Endodermal cell (in vitro differentiated cells): ENCODE data around the gene DSCAML1. TPM values are rescaled to one million over a fixed set of nuclear protein-coding genes. Genes with fewer than 3 reads are reported as not detected.

Source experiments
- DNase-seq: peaks from one replicate; pipeline ENCODE4 v3.0.0-alpha.2; 2017
- H3K27ac ChIP-seq: 2 replicates; pipeline ENCODE4 v1.5.1; 2013; ENCODE audit warnings: mild to moderate bottlenecking, low read depth, low read length, moderate library complexity
- H3K27me3 ChIP-seq: 2 replicates; pipeline ENCODE4 v1.6.1; 2013; ENCODE audit warnings: mild to moderate bottlenecking, low read length, moderate library complexity; ENCODE audit not compliant: insufficient read depth, control insufficient read depth, poor library complexity, severe bottlenecking
- H3K36me3 ChIP-seq: 2 replicates; pipeline ENCODE4 v1.7.0; 2013; ENCODE audit warnings: mild to moderate bottlenecking, low read length, moderate library complexity; ENCODE audit not compliant: control insufficient read depth, insufficient read depth
- H3K4me1 ChIP-seq: one replicate; pipeline ENCODE4 v1.7.0; 2013; ENCODE audit warnings: low read length; ENCODE audit not compliant: control insufficient read depth, insufficient read depth
- H3K4me3 ChIP-seq: 2 replicates; pipeline ENCODE4 v1.5.1; 2013; ENCODE audit warnings: mild to moderate bottlenecking, low read length, moderate library complexity
- H3K9ac ChIP-seq: 2 replicates; pipeline ENCODE4 v1.6.1; 2013; ENCODE audit warnings: mild to moderate bottlenecking, low read length, moderate library complexity; ENCODE audit not compliant: poor library complexity, severe bottlenecking; ENCODE audit errors: extremely low read depth
- H3K9me3 ChIP-seq: 2 replicates; pipeline ENCODE4 v1.6.1; 2013; ENCODE audit warnings: mild to moderate bottlenecking, low read length, moderate library complexity; ENCODE audit not compliant: control insufficient read depth
- H3K27ac Mint-ChIP-seq: 2 replicates; pipeline ENCODE4 v1.8.0; 2020; ENCODE audit warnings: mixed read lengths
- H3K27me3 Mint-ChIP-seq: 2 replicates; pipeline ENCODE4 v1.8.0; 2021; ENCODE audit warnings: mild to moderate bottlenecking, mixed read lengths; ENCODE audit not compliant: insufficient read depth
- H3K36me3 Mint-ChIP-seq: 2 replicates; pipeline ENCODE4 v1.8.0; 2020; ENCODE audit warnings: low read depth, mixed read lengths
- H3K4me1 Mint-ChIP-seq: 2 replicates; pipeline ENCODE4 v1.8.0; 2020; ENCODE audit warnings: mixed read lengths
- H3K4me3 Mint-ChIP-seq: 2 replicates; pipeline ENCODE4 v1.8.0; 2020; ENCODE audit warnings: mild to moderate bottlenecking, moderate library complexity, mixed read lengths
- H3K9me3 Mint-ChIP-seq: 2 replicates; pipeline ENCODE4 v1.8.0; 2020; ENCODE audit warnings: mild to moderate bottlenecking, mixed read lengths
- WGBS, 2 experiments: methylation state at CpG; one replicate each; pipeline versions ENCODE4 v1.1.5 to v1.1.7; 2013; ENCODE audit warnings: missing lambda C conversion rate in 2 of 2, mixed read lengths in 1 of 2; ENCODE audit not compliant: insufficient coverage in 1 of 2, insufficient read length in 1 of 2; 5-methylcytosine and 5-hydroxymethylcytosine counted together
- total RNA-seq, 2 donors: library from RNA; stranded (reverse); fragmentation: NEBNext Ultra II Directional in 1 of 2; extraction: Animal tissue kit (Norgen Biotek cat#: 25700) in 1 of 2; gene quantifications; 2 replicates in 1 of 2; 3 replicates in 1 of 2; pipeline ENCODE4 v1.2.1, GENCODE V29; 2021
- TF ChIP-seq, protein P1 (sequence below): fragments of 200-600 bp; sonication (generic); conservative IDR thresholded peaks from 2 replicates; pipeline ENCODE4 v1.5.0; 2021; ENCODE audit warnings: antibody characterized with exemption, mild to moderate bottlenecking

Gene DSCAML1
- total RNA-seq, 2 donors from 2014 or later = 5.6 to 10.9 TPM

DNA sequence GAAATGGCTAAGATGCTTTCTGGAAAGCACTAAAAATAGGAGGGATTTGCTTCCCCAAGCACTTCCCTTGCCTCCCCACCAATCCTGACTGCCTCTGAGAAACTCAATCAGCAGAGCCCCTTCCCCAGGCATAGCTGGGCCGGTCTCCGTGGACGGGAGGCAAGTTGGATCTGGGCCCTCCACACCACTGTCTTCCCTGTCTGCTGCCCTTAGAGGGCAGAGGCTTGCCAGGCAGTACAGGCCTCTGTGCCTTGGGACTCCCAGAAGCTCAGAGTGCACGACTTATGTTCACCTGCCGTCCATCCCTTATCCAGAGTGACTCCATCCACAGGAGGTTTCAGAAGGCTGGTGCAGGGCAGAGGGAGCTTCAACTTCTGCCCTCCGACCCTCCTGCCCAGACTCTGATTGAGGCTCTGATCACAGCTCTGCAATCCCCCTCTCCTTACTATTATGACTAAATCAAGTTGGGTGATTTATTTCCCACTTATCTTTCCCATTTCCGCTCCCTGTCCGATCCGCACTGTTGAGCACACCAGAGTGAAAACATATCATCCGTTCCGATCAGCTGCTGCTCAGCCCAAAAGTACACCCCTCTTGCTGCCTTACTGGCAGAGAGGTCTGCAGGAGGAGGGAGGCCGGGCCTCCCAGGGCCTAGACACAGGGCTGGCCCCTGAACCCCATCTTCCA, 71.8 kb downstream of the DSCAML1 start:
- Mint-ChIP-seq H3K27ac (no peak overlapping the region), H3K4me1 (peaks cover 22% of the 10 kb centered on the region), H3K27me3 (peaks cover 38% of the 10 kb centered on the region), H3K9me3 (peaks cover 9% of the 10 kb centered on the region), H3K4me3 (no peak overlapping the region), H3K36me3 (no peaks in the 10 kb centered on the region)
- Histone ChIP-seq H3K36me3 (no peaks in the 10 kb centered on the region), H3K4me3 (no peak overlapping the region), H3K9me3 (peaks cover 17% of the 10 kb centered on the region), H3K27ac (no peak overlapping the region), H3K9ac (no peak overlapping the region), H3K4me1 (peaks cover 6% of the 10 kb centered on the region), H3K27me3 (peaks cover 9% of the 10 kb centered on the region)
- 86 to 98% methylated on average over 7 to 11 of the region's 12 CpGs for WGBS, 2 experiments
- DNase-seq = no peak
- TF ChIP-seq, protein P1, sequence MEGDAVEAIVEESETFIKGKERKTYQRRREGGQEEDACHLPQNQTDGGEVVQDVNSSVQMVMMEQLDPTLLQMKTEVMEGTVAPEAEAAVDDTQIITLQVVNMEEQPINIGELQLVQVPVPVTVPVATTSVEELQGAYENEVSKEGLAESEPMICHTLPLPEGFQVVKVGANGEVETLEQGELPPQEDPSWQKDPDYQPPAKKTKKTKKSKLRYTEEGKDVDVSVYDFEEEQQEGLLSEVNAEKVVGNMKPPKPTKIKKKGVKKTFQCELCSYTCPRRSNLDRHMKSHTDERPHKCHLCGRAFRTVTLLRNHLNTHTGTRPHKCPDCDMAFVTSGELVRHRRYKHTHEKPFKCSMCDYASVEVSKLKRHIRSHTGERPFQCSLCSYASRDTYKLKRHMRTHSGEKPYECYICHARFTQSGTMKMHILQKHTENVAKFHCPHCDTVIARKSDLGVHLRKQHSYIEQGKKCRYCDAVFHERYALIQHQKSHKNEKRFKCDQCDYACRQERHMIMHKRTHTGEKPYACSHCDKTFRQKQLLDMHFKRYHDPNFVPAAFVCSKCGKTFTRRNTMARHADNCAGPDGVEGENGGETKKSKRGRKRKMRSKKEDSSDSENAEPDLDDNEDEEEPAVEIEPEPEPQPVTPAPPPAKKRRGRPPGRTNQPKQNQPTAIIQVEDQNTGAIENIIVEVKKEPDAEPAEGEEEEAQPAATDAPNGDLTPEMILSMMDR = no peak

DNA sequence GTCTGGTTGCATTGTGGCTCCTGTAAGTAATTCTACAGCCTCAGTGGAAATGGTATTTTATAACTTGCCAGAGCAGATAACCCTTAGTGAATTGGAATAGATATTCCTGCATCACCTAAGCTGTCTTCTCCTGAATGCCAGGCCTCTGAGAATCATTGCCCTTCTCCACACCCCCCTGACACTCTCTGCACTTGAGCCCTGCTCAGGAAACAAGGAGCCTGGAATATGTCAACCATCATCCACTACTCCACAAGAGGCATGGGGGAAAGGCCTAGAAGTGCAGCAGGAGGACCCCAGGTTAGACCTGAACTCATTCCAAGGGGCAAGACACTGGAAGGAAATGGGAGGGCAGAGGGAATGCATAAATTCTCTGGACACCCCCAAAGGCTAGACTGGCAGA, 72.4 kb downstream of the DSCAML1 start:
- Histone ChIP-seq H3K4me3 (no peak overlapping the region), H3K27me3 (peaks cover 9% of the 10 kb centered on the region), H3K36me3 (no peaks in the 10 kb centered on the region), H3K9me3 (peaks cover 15% of the 10 kb centered on the region), H3K4me1 (peaks cover 6% of the 10 kb centered on the region), H3K27ac (no peak overlapping the region), H3K9ac (no peak overlapping the region)
- Mint-ChIP-seq H3K9me3 (peaks cover 5% of the 10 kb centered on the region), H3K4me3 (no peak overlapping the region), H3K4me1 (peaks cover 28% of the 10 kb centered on the region), H3K27ac (no peak overlapping the region), H3K27me3 (peaks cover 43% of the 10 kb centered on the region), H3K36me3 (no peaks in the 10 kb centered on the region)
- TF ChIP-seq, protein P1 = no peak
- no peak for DNase-seq

DNA sequence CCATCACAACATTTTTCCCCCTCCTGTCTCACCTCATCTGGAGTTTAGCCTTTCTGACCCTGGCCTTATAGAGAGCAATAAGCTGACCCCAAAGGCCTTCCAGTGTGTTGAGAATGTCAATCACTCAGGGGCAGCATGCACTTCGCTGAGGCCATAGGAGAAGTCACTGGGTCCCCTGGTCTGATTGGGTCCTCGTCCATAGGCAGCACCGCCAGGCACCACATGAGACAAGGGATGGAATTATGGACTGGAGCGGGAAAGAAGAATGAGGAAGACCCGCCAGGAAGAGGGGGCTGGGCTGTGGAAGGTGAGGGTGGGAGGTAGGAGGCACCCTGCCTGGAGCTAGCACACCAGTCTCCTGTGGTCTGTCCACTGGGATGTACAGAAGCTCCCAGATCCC, 72.9 kb downstream of the DSCAML1 start:
- Histone ChIP-seq H3K9me3 (peaks cover 15% of the 10 kb centered on the region), H3K4me3 (no peak overlapping the region), H3K4me1 (peaks cover 6% of the 10 kb centered on the region), H3K9ac (no peak overlapping the region), H3K27me3 (peaks cover 9% of the 10 kb centered on the region), H3K27ac (no peak overlapping the region), H3K36me3 (no peaks in the 10 kb centered on the region)
- no peak for DNase-seq
- no peak overlapping the region for H3K27ac Mint-ChIP-seq
- peaks cover 29% of the 10 kb centered on the region for H3K4me1 Mint-ChIP-seq
- H3K4me3 Mint-ChIP-seq = no peak overlapping the region
- peaks cover 3% of the 10 kb centered on the region for H3K9me3 Mint-ChIP-seq
- H3K27me3 Mint-ChIP-seq = peaks cover 45% of the 10 kb centered on the region
- 71 to 94% methylated on average over 2 to 5 of the region's 5 CpGs for WGBS, 2 experiments
- TF ChIP-seq, protein P1 = no peak
- no peaks in the 10 kb centered on the region for H3K36me3 Mint-ChIP-seq
